Pancreas (tissue), 10 donors: ENCODE data around the gene TNNI3. TPM values are rescaled to one million over a fixed set of nuclear protein-coding genes. Genes with fewer than 3 reads are reported as not detected.

Experiments
- ATAC-seq, 4 donors: fragments of 200-7000 bp; cut with Tn5 transposase; one replicate each; pipeline versions ENCODE4 v1.8.0 to v1.9.1; 2020; ENCODE audit warnings: mild to moderate bottlenecking in 4 of 4, moderate library complexity in 4 of 4
- DNase-seq, 6 donors: peaks; one replicate each; pipeline ENCODE4 v3.0.0-alpha.2; 2020
- FAIRE-seq: peaks from 2 replicates; lab custom pipeline; 2012; peaks lifted over from hg19 to GRCh38; lab: Jason Lieb, UNC
- H3K27ac ChIP-seq, 4 donors: fragments of 200-600 bp; sonication (generic); 1 replicate in 3 of 4; 2 replicates in 1 of 4; pipeline versions ENCODE4 v1.5.0 to v1.8.0; 2020
- H3K27me3 ChIP-seq, 4 donors: fragments of 200-600 bp; one replicate each; pipeline ENCODE4 v1.8.0; 2021
- H3K36me3 ChIP-seq, 3 donors: fragments of 200-600 bp; sonication (generic) in 1 of 3; one replicate each; pipeline versions ENCODE4 v1.5.0 to v1.8.0; 2020 to 2021
- H3K4me1 ChIP-seq, 3 donors: fragments of 200-600 bp; one replicate each; pipeline ENCODE4 v1.8.0; 2021
- H3K4me3 ChIP-seq, 4 donors: fragments of 200-600 bp; sonication (generic) in 2 of 4; one replicate each; pipeline versions ENCODE4 v1.5.0 to v1.8.0; 2020 to 2021
- H3K9me3 ChIP-seq, 4 donors: fragments of 200-600 bp; one replicate each; pipeline ENCODE4 v1.8.0; 2021
- CTCF ChIP-seq, 4 donors: fragments of 200-600 bp; sonication (generic) in 3 of 4; IDR thresholded peaks; one replicate each; pipeline versions ENCODE4 v1.5.0 to v1.8.0; 2021; ENCODE audit warnings: antibody characterized with exemption in 4 of 4
- WGBS, 2 donors: extraction: QIAGEN DNeasy Blood & Tissue Kit; methylation state at CpG; one replicate each; pipeline ENCODE4 v1.1.7; 2013; 5-methylcytosine and 5-hydroxymethylcytosine counted together
- intact Hi-C, 3 donors: fragments of 100-400 bp; cut with DNase I; formaldehyde crosslinking; loops; one replicate each; pipeline versions ENCODE4 v1.11.1 to v1.14.2; 2022
- polyA plus RNA-seq, 2 donors: library from polyadenylated mRNA; stranded (reverse); fragments of 200-250 nt; gene quantifications; one replicate each; pipeline ENCODE4 v1.2.3, GENCODE V29; 2013
- total RNA-seq, 6 donors: library from RNA; stranded (reverse); fragmentation: NEBNext Ultra II Directional in 4 of 6; extraction: Animal tissue kit (Norgen Biotek cat#: 25700) in 4 of 6; gene quantifications; one replicate each; pipeline versions ENCODE4 v1.2.1 to v1.2.4, GENCODE V29; 2021 to 2023
- donor health status: healthy with polysubstance abuse.
- donor health status: DM: no; HTN: no; CAD: no; lungs with moderate emphysema.
- donor health status: DM: no; HTN: no; CAD: no.
- donor health status: control.
- donor health status: control.
- donor health status: Bipolar disorder and iron deficiency.
- donor health status: DM: yes; HTN: yes; CAD: no.
- donor health status: DM: no; HTN: no; CAD: no.
- donor health status: DM: no; HTN: no; CAD: no.
- donor health status: DM: yes; HTN: yes; CAD: no.

Gene TNNI3
- total and polyA plus RNA-seq, 8 donors = 0.66 to 4.1 (median 2.5) TPM; not detected in 4

- Histone ChIP-seq H3K36me3 (peaks cover 0 to 7% (median 0%) of the 10 kb centered on the region in 3 donors), H3K4me3 (no peak overlapping the region), H3K27me3 (no peaks in the 10 kb centered on the region), H3K9me3 (no peaks in the 10 kb centered on the region), H3K27ac (no peak overlapping the region), H3K4me1 (no peaks in the 10 kb centered on the region)
- TF ChIP-seq CTCF (IDR thresholded peaks at IDR 0.05) = no peak
- 73 to 79% methylated on average over 4 of the region's 4 CpGs for WGBS, 2 donors
- ATAC-seq (peak in 1 of 4 donors; percentile 32), FAIRE-seq (no peak), DNase-seq (no peak)
- intact Hi-C loops = no loop called here
These were observed 40.0 kb upstream of the TNNI3 start for GRCh38 chr19:55197528-55197927.

- Histone ChIP-seq H3K4me3 (no peak overlapping the region), H3K27ac (no peak overlapping the region), H3K36me3 (peaks cover 0 to 7% (median 0%) of the 10 kb centered on the region in 3 donors), H3K27me3 (no peaks in the 10 kb centered on the region), H3K4me1 (no peaks in the 10 kb centered on the region), H3K9me3 (no peaks in the 10 kb centered on the region)
- no peak for DNase-seq
- intact Hi-C loops = no loop called here
- no peak for FAIRE-seq
- WGBS, 2 donors = 90% methylated on average over 10 of the region's 10 CpGs
- ATAC-seq = no peak
- no peak for TF ChIP-seq CTCF (IDR thresholded peaks at IDR 0.05)
These were observed 39.3 kb upstream of the TNNI3 start for GRCh38 chr19:55196803-55197202.

- 80 to 84% methylated on average over 12 of the region's 12 CpGs for WGBS, 2 donors
- Histone ChIP-seq H3K4me1 (no peaks in the 10 kb centered on the region), H3K9me3 (no peaks in the 10 kb centered on the region), H3K4me3 (no peak overlapping the region), H3K36me3 (no peaks in the 10 kb centered on the region), H3K27ac (no peak overlapping the region), H3K27me3 (no peaks in the 10 kb centered on the region)
- no peak for TF ChIP-seq CTCF (IDR thresholded peaks at IDR 0.05)
- no peak for ATAC-seq
- no peak for FAIRE-seq
- no peak for DNase-seq
- intact Hi-C loops = no loop called here
These were observed 35.9 kb upstream of the TNNI3 start for GRCh38 chr19:55193481-55193880.

GRCh38 chr19:55189403-55189835, 31.9 kb upstream of the TNNI3 start:
- WGBS, 2 donors = 63 to 68% methylated on average over 15 of the region's 15 CpGs
- H3K27me3 ChIP-seq = no peaks in the 10 kb centered on the region
- no peaks in the 10 kb centered on the region for H3K36me3 ChIP-seq
- H3K9me3 ChIP-seq = no peaks in the 10 kb centered on the region
- no peak overlapping the region for H3K27ac ChIP-seq
- intact Hi-C loops = no loop called here
- FAIRE-seq (no peak), ATAC-seq (peak in 2 of 4 donors; percentile 42 to 78), DNase-seq (no peak)
- H3K4me3 ChIP-seq = no peak overlapping the region
- H3K4me1 ChIP-seq = no peaks in the 10 kb centered on the region
- no peak for TF ChIP-seq CTCF (IDR thresholded peaks at IDR 0.05)

- Histone ChIP-seq H3K4me3 (no peak overlapping the region), H3K36me3 (no peaks in the 10 kb centered on the region), H3K4me1 (no peaks in the 10 kb centered on the region), H3K27me3 (no peaks in the 10 kb centered on the region), H3K27ac (no peak overlapping the region), H3K9me3 (no peaks in the 10 kb centered on the region)
- intact Hi-C loops = no loop called here
- DNase-seq (no peak), ATAC-seq (peak in 1 of 4 donors; percentile 43), FAIRE-seq (no peak)
- TF ChIP-seq CTCF (IDR thresholded peaks at IDR 0.05) = no peak
- WGBS, 2 donors = 55 to 65% methylated on average over 8 of the region's 8 CpGs
These were observed 31.1 kb upstream of the TNNI3 start for GRCh38 chr19:55188625-55189024.
